Gastrocnemius medialis (tissue), 4 donors: ENCODE measurements around the gene IFNA13.

ENCODE experiments used
- POLR2A ChIP-seq, 2 donors: fragments of 450-650 bp; IDR thresholded peaks; one replicate each; pipeline ENCODE4 v1.6.1; 2017; ENCODE audit warnings: antibody characterized with exemption in 2 of 2, mild to moderate bottlenecking in 2 of 2, moderate library complexity in 2 of 2
- TF ChIP-seq, protein P1 (sequence below), 5 experiments: fragments of 450-650 bp in 3 of 5; fragments of 200-600 bp in 2 of 5; sonication (generic) in 2 of 5; IDR thresholded peaks in 4 of 5; conservative IDR thresholded peaks in 1 of 5; 1 replicate in 4 of 5; 2 replicates in 1 of 5; pipeline ENCODE4 v1.5.1; 2016 to 2019; ENCODE audit warnings: antibody characterized with exemption in 5 of 5, mild to moderate bottlenecking in 3 of 5, moderate library complexity in 3 of 5

DNA sequence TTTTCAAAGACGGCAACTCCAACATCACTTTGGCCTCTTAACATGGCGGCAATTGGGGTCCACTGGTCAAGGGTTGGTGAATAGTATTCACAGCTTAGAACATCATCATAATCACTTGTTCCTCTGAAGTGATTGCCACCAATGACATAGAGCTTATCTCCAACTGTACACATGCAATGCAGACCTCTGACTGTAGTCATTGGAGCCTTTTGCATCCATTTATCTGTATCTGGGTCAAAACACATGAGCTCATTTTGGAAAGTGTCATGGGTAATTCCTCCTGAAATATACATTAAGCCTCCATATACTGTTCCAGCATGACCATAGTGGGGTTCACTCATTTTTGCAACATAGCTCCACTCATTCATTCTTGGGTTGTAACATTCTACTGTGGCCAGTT lies 34.6 kb downstream of the IFNA13 start:
- TF ChIP-seq, protein P1, sequence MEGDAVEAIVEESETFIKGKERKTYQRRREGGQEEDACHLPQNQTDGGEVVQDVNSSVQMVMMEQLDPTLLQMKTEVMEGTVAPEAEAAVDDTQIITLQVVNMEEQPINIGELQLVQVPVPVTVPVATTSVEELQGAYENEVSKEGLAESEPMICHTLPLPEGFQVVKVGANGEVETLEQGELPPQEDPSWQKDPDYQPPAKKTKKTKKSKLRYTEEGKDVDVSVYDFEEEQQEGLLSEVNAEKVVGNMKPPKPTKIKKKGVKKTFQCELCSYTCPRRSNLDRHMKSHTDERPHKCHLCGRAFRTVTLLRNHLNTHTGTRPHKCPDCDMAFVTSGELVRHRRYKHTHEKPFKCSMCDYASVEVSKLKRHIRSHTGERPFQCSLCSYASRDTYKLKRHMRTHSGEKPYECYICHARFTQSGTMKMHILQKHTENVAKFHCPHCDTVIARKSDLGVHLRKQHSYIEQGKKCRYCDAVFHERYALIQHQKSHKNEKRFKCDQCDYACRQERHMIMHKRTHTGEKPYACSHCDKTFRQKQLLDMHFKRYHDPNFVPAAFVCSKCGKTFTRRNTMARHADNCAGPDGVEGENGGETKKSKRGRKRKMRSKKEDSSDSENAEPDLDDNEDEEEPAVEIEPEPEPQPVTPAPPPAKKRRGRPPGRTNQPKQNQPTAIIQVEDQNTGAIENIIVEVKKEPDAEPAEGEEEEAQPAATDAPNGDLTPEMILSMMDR (IDR thresholded peaks at IDR 0.05 in 4 of 5, conservative IDR thresholded peaks at IDR 0.05 in 1 of 5) = no peak
- TF ChIP-seq POLR2A (IDR thresholded peaks at IDR 0.05) = no peak
